ENCODE results near the gene SETD7. TPM values are rescaled to one million over a fixed set of nuclear protein-coding genes. Genes with fewer than 3 reads are reported as not detected.
A peak's percentile ranks its signal among the peaks of the same experiment; 100 is the strongest.

SETD7 gene
- total and polyA plus RNA-seq, 2 donors (not counting 3 experiments of a cell fraction or from before 2014, with no cell fraction given) = 18.8 to 39.9 TPM

GRCh38 chr4:139599594-139600374 is 43.8 kb upstream of the SETD7 start:
- no peak overlapping the region for H3K4me2 ChIP-seq (ENCODE audit: insufficient read depth, low read length)
- intact Hi-C loops (cut with micrococcal nuclease) = no loop called here
- no peak overlapping the region for H3K4me3 ChIP-seq (replicated peaks in 1 of 3; ENCODE audit: insufficient read depth in 1 of 3, low read depth in 1 of 3, low read length in 3 of 3)
- H3K9me3 ChIP-seq (replicated peaks; ENCODE audit: control insufficient read depth, insufficient read depth, low read length) = no peaks in the 10 kb centered on the region
- no peaks in the 10 kb centered on the region for H4K20me1 ChIP-seq (replicated peaks; ENCODE audit: control insufficient read depth, extremely low read depth, insufficient read depth, low read length)
- H3K79me2 ChIP-seq (ENCODE audit: control insufficient read depth, insufficient read depth, low read length) = no peaks in the 10 kb centered on the region
- H3K4me1 ChIP-seq (ENCODE audit: control insufficient read depth, extremely low read depth, insufficient read depth, low read length) = no peaks in the 10 kb centered on the region
- dilution Hi-C loops (cut with MboI; ENCODE audit: extremely low pct_ligation_motif_present, low sequenced_read_pairs) = no loop called here
- H3K27me3 ChIP-seq (ENCODE audit: control insufficient read depth in 2 of 2, insufficient read depth in 2 of 2, low read length in 2 of 2) = peaks cover 19 to 33% of the 10 kb centered on the region in 2 experiments
- ChIA-PET CTCF (no interaction called here), POLR2A (no interaction called here)
- H3K36me3 ChIP-seq (ENCODE audit: control insufficient read depth in 2 of 2, extremely low read depth in 1 of 2, insufficient read depth in 2 of 2, low read length in 2 of 2) = no peaks in the 10 kb centered on the region
- H2AFZ ChIP-seq (ENCODE audit: low read depth, low read length) = no peak overlapping the region
- peak; percentile 32 for DNase-seq (ENCODE audit: low read depth, low spot score)
- BruUV-seq (replicated peaks) = no TSS peak
- no peak overlapping the region for H3K27ac ChIP-seq (ENCODE audit: insufficient read depth, low read depth, low read length)
- no peaks in the 10 kb centered on the region for H3K9me1 ChIP-seq (replicated peaks; ENCODE audit: control insufficient read depth, extremely low read depth, insufficient read depth, low read length)
- TF ChIP-seq JUN (IDR thresholded peaks at IDR 0.05; ENCODE audit: borderline replicate concordance, insufficient read depth, insufficient read length, low read depth) (peak; percentile 23), MYC (IDR thresholded peaks at IDR 0.05; ENCODE audit: low read depth, low read length) (no peak), GATA2 (IDR thresholded peaks at IDR 0.05; ENCODE audit: insufficient read depth, insufficient read length, low read depth, low read length) (no peak), FOS (IDR thresholded peaks at IDR 0.05; ENCODE audit: borderline replicate concordance, insufficient read depth, low read length) (no peak)
- TF ChIP-seq, protein P1, sequence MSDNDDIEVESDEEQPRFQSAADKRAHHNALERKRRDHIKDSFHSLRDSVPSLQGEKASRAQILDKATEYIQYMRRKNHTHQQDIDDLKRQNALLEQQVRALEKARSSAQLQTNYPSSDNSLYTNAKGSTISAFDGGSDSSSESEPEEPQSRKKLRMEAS (IDR thresholded peaks at IDR 0.05; ENCODE audit: insufficient read depth, insufficient read length) = no peak
- no peak for FAIRE-seq
- no peak overlapping the region for H3K9ac ChIP-seq (replicated peaks; ENCODE audit: extremely low read depth, insufficient read depth, low read length)

GRCh38 chr4:139599076-139599475 is 43.1 kb upstream of the SETD7 start:
- no peaks in the 10 kb centered on the region for H3K9me3 ChIP-seq (replicated peaks; ENCODE audit: control insufficient read depth, insufficient read depth, low read length)
- peaks cover 25 to 40% of the 10 kb centered on the region in 2 experiments for H3K27me3 ChIP-seq (ENCODE audit: control insufficient read depth in 2 of 2, insufficient read depth in 2 of 2, low read length in 2 of 2)
- CTCF ChIA-PET = no interaction called here
- POLR2A ChIA-PET = no interaction called here
- no peak for FAIRE-seq
- no peaks in the 10 kb centered on the region for H4K20me1 ChIP-seq (replicated peaks; ENCODE audit: control insufficient read depth, extremely low read depth, insufficient read depth, low read length)
- H3K36me3 ChIP-seq (ENCODE audit: control insufficient read depth in 2 of 2, extremely low read depth in 1 of 2, insufficient read depth in 2 of 2, low read length in 2 of 2) = no peaks in the 10 kb centered on the region
- no peak overlapping the region for H2AFZ ChIP-seq (ENCODE audit: low read depth, low read length)
- no peaks in the 10 kb centered on the region for H3K4me1 ChIP-seq (ENCODE audit: control insufficient read depth, extremely low read depth, insufficient read depth, low read length)
- H3K4me3 ChIP-seq (replicated peaks in 1 of 3; ENCODE audit: insufficient read depth in 1 of 3, low read depth in 1 of 3, low read length in 3 of 3) = no peak overlapping the region
- no peak for DNase-seq (ENCODE audit: low read depth, low spot score)
- dilution Hi-C loops (cut with MboI; ENCODE audit: extremely low pct_ligation_motif_present, low sequenced_read_pairs) (no loop called here), intact Hi-C loops (cut with micrococcal nuclease) (no loop called here)
- no peaks in the 10 kb centered on the region for H3K79me2 ChIP-seq (ENCODE audit: control insufficient read depth, insufficient read depth, low read length)
- no peak overlapping the region for H3K4me2 ChIP-seq (ENCODE audit: insufficient read depth, low read length)
- no peaks in the 10 kb centered on the region for H3K9me1 ChIP-seq (replicated peaks; ENCODE audit: control insufficient read depth, extremely low read depth, insufficient read depth, low read length)
- H3K9ac ChIP-seq (replicated peaks; ENCODE audit: extremely low read depth, insufficient read depth, low read length) = no peak overlapping the region
- BruUV-seq (replicated peaks) = no TSS peak
- TF ChIP-seq CTCF (IDR thresholded peaks at IDR 0.05; ENCODE audit: extremely low read depth in 1 of 2, insufficient read depth in 1 of 2, low read depth in 1 of 2, low read length in 2 of 2) = no peak
- TF ChIP-seq, protein P1 (IDR thresholded peaks at IDR 0.05; ENCODE audit: insufficient read depth, insufficient read length) = no peak
- no peak overlapping the region for H3K27ac ChIP-seq (ENCODE audit: insufficient read depth, low read depth, low read length)

Data from endothelial cell of umbilical vein (primary cell).